NCI-H2196 (cell line): Measurements from ENCODE around the gene CELSR2.

Source experiments
- DNase-seq: peaks from one replicate; lab custom pipeline; 2025; ENCODE audit not compliant: unreplicated experiment; lab: John Stamatoyannopoulos, UW

Gene CELSR2

DNA sequence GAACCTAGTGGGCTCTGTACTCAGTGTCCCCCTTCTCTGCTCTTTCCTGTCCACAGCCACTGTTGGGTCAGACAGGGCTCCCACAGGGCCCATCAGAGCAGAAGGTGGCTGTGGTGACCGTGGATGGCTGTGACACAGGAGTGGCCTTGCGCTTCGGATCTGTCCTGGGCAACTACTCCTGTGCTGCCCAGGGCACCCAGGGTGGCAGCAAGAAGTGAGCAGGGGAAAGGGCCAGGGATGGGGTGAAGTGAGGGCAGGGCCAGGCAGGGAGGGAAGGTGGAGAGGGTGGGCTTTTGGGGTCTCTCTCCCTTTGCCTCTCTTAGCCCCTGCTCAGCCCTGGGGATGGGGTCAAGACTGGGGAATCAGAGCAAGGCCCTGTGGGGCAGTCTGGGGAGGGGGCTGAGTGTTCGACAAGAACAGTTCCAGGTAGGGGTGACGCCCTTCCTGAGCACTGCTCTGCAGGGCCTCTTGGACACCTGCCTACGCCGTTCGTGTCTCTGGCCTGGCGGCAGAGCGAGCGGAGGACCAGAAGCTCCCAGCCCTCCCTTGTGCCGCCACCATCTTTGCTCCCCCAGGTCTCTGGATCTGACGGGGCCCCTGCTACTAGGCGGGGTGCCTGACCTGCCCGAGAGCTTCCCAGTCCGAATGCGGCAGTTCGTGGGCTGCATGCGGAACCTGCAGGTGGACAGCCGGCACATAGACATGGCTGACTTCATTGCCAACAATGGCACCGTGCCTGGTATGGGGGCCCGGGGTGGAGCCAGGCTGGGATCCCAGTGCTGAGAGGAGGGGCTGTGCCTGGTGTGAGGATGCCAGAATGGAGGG, 13.1 kb downstream of the CELSR2 start:
- DNase-seq, result no peak

DNA sequence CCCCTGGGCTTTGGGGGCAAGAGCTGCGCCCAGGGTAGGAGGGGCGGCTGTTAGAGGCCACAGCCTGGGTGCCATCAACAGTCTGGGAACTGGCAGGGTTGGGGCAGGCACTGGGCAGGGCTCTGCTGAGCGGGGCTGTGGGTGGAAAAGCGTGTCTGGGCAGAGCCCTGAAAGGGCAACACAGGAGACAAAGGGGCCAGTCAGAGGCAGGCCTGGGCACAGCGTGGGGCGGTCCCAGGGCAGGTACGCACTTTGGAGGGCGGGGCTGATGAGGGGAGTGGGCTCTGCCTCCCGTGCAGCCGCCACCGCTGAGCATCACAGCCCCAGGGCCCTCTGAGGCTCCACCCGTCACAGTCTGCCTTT, 13.9 kb downstream of the CELSR2 start:
- peak; percentile 95 for DNase-seq

DNA sequence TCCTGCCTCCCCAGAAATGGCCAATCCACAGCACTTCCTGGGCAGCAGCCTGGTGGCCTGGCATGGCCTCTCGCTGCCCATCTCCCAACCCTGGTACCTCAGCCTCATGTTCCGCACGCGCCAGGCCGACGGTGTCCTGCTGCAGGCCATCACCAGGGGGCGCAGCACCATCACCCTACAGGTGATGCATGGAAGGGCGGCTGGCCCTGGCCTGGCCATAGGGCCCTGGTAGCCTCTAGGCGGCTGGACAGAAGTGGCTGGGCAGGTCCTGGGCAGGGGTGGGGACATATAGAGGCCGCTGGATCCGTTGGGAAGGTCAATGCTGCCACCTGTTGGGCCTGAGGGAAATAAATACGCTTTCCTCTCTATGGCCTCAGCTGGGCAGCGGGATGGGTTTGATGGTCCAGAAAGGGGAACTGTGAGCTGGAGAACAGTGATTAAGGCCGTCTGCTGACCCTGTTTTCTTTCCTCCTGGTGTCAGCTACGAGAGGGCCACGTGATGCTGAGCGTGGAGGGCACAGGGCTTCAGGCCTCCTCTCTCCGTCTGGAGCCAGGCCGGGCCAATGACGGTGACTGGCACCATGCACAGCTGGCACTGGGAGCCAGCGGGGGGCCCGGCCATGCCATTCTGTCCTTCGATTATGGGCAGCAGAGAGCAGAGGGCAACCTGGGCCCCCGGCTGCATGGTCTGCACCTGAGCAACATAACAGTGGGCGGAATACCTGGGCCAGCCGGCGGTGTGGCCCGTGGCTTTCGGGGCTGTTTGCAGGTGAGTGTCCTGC, 14.4 kb downstream of the CELSR2 start:
- peak; percentile 95 for DNase-seq

GRCh38 chr1:109264379-109264755, 15.0 kb downstream of the CELSR2 start:
- no peak for DNase-seq

- DNase-seq, result no peak
Measured at GRCh38 chr1:109265016-109265415, 15.7 kb downstream of the CELSR2 start.

DNA sequence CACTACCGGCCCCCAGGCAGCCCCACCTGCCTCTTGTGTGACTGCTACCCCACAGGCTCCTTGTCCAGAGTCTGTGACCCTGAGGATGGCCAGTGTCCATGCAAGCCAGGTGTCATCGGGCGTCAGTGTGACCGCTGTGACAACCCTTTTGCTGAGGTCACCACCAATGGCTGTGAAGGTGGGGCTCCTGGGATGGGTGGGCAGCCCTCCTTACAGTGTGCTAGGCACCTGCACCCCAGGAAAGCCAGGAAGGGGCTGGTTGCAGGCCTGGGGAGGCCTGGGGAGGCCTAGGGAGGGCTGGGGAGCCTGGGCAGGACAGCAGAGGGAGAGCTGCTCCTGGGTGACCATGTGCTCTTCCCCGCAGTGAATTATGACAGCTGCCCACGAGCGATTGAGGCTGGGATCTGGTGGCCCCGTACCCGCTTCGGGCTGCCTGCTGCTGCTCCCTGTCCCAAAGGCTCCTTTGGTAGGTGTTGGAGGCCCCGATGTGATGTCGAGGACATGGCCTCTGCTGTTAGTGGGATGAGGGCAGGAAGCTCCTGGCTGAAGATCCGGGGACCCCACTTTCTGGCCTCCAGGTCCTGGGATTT, 16.5 kb downstream of the CELSR2 start:
- DNase-seq, result no peak

DNA sequence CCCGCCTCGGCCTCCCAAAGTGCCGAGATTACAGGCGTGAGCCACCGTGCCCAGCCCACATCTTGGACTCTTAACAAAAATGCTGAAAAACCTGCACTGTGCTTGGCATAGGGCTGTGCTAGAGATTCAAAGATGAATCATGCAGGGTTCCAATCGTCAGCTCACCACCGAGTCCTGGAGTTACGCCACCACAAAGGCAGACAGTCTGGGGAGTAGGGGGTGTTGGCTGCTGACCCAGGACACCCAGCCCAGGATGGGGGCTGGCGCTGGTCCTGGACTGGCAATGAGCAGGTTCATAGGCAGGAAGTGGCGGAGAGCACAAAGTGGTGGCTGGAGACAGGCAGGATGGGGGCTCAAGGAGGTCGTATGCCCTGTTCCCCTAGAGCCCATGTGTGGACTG, 17.6 kb downstream of the CELSR2 start:
- no peak for DNase-seq

- DNase-seq, result no peak
Measured at GRCh38 chr1:109267743-109268300, 18.5 kb downstream of the CELSR2 start.

GRCh38 chr1:109268431-109269211, 19.3 kb downstream of the CELSR2 start:
- no peak for DNase-seq

DNA sequence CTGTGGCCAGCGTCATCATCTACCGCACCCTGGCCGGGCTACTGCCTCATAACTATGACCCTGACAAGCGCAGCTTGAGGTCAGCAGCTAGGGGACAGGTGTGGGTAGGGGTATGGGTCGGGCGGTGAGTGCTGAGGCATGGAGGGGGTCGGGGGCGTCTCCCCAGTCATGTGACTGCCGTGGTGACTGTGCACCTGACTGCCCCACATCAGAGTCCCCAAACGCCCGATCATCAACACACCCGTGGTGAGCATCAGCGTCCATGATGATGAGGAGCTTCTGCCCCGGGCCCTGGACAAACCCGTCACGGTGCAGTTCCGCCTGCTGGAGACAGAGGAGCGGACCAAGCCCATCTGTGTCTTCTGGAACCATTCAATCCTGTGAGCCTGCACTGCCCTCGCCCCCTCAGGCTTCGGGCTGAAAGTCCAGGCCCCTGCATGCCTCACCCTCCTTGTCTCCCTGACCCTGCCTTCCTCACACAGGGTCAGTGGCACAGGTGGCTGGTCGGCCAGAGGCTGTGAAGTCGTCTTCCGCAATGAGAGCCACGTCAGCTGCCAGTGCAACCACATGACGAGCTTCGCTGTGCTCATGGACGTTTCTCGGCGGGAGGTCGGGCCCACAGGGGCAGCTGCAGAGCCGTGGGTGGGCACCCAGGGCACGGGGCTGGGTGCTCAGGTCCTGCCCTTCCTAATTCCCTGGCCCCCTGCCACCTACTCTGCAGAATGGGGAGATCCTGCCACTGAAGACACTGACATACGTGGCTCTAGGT, 20.1 kb downstream of the CELSR2 start:
- no peak for DNase-seq

DNA sequence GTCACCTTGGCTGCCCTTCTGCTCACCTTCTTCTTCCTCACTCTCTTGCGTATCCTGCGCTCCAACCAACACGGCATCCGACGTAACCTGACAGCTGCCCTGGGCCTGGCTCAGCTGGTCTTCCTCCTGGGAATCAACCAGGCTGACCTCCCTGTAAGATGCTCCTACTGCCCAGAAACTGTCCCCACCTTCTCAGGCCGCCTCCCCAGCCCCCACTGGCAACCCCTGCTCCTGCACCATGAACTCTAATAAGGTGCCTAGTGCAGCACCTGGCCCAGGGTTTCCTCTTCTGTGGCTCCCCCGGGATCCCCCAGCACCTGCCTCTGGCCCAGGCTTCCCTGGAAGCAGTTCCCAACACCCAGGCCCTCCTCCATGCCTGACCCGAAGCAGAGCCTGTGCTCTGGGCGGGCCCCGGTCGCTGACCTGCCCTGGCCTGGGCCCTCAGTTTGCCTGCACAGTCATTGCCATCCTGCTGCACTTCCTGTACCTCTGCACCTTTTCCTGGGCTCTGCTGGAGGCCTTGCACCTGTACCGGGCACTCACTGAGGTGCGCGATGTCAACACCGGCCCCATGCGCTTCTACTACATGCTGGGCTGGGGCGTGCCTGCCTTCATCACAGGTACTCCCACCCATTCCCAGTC, 20.8 kb downstream of the CELSR2 start:
- DNase-seq, result no peak

DNA sequence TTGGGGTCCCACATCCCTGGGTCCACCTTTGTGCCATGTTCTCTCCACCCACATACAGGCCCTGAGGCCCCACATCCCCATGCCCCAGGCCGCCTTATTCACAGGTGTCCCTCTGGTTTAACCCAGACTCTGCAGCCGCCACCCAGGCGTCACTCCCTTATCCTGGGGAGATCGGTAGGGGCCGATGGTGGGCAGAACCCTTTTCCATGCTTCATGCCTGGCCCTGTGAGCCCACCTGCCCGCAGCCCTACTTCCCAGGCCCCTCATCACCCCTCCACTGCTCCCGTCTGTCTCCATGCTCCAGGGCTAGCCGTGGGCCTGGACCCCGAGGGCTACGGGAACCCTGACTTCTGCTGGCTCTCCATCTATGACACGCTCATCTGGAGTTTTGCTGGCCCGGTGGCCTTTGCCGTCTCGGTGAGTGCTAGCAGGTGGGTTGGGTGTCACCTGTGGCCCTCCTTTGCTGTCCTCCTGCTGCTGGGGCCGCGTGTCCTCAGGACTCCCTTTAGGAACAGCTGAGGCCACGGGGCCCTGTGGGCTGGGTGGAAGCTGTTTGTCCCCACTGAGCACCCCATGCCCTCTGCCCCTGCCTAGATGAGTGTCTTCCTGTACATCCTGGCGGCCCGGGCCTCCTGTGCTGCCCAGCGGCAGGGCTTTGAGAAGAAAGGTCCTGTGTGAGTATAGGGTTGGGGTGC, 21.4 kb downstream of the CELSR2 start:
- DNase-seq, result no peak

- DNase-seq, result no peak
Measured at GRCh38 chr1:109271458-109271857, 22.1 kb downstream of the CELSR2 start.

DNA sequence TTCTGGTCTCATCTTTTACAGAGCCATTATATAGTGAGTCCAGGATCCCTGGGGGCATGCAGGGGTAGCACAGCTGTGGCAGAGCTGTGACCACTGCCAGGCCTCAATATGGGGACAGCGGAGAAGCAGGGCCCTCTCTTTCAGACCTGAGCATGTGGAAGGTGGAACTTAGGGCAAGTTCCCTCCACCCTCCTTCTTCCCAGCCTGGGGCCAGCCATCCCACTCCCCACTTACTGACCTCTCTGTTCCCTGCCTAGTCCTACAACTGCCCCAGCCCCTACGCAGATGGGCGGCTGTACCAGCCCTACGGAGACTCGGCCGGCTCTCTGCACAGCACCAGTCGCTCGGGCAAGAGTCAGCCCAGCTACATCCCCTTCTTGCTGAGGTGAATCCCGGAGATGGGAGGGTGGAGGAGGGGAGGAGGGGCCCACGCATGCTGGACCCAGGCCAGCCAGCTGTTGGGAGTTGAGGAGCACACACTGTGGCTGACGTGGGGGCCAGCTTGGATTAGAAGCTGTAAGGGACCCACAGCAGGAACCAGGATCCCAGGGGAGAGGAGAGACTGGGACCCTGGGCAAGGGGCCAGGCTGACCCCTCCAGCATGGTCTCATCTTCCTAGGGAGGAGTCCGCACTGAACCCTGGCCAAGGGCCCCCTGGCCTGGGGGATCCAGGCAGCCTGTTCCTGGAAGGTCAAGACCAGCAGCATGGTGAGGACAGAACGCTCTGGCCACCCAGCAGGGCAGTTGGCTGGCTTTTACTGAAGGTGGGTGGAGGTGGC, 22.9 kb downstream of the CELSR2 start:
- DNase-seq, result no peak

DNA sequence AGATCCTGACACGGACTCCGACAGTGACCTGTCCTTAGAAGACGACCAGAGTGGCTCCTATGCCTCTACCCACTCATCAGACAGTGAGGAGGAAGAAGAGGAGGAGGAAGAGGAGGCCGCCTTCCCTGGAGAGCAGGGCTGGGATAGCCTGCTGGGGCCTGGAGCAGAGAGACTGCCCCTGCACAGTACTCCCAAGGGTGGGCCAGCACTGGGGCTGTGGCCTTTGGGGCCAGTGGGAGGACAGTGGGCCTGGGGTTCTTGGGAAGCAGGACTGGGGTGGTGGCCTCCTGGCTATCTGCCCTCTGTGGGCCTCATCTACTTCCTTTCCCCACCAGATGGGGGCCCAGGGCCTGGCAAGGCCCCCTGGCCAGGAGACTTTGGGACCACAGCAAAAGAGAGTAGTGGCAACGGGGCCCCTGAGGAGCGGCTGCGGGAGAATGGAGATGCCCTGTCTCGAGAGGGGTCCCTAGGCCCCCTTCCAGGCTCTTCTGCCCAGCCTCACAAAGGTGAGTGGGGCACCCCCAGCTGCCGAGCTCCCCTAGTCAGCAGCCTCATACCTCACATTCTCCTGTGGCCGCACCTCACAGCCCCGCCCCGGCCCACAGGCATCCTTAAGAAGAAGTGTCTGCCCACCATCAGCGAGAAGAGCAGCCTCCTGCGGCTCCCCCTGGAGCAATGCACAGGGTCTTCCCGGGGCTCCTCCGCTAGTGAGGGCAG, 23.6 kb downstream of the CELSR2 start:
- DNase-seq, result no peak

- DNase-seq, result no peak
Measured at GRCh38 chr1:109273570-109274288, 24.4 kb downstream of the CELSR2 start.
